ENCODE results near the gene PTTG1IP.

PTTG1IP gene

DNA sequence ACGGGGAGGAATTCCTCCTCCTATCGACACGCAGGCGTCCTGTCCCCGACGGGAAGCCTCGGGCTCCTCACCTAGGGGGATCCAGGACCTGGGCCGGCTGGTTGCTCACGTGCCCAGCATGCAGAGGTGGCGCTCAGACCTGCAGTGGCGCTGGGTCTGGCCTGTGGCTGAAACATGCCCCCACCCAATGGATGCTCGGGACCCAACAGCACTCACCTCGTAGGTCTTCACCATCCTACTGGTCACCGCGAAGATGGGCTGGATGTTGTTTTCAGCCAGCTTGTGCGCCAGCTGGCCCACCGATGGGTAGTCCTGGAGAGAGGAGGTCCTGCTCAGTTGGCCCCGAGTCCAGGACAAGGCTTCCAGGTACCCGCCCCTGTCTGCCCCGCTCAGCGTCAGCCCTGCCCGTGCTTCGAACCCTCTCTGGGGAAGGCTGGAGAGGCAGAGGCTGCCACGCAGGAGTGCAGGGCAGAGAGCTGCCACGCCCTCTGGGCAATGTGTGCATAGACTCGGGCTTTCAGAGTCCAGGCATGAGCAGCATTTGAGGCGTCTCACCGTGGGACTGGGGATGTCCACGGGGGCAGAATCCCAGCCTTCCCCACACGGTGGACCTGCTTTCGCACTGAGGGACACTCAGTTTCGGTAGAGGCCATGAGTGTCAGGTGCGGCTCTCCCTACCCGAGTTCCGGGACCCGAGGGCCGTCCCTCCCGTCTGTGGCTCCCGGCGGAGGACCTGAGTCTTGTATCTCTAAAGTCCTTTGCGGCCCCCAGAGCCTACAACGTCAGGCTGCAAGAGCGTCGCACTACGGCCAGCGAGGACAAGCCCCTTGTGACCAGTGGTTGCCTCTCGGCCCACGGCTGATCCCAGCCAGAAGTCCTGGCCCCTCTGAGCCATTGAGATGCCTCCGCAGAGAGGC, 25.6 kb upstream of the PTTG1IP start:
- no peak overlapping the region for H3K4me3 ChIP-seq (ENCODE audit: low read depth, low read length)
- no peak for DNase-seq (ENCODE audit: low read depth)
- TF ChIP-seq, protein P1, sequence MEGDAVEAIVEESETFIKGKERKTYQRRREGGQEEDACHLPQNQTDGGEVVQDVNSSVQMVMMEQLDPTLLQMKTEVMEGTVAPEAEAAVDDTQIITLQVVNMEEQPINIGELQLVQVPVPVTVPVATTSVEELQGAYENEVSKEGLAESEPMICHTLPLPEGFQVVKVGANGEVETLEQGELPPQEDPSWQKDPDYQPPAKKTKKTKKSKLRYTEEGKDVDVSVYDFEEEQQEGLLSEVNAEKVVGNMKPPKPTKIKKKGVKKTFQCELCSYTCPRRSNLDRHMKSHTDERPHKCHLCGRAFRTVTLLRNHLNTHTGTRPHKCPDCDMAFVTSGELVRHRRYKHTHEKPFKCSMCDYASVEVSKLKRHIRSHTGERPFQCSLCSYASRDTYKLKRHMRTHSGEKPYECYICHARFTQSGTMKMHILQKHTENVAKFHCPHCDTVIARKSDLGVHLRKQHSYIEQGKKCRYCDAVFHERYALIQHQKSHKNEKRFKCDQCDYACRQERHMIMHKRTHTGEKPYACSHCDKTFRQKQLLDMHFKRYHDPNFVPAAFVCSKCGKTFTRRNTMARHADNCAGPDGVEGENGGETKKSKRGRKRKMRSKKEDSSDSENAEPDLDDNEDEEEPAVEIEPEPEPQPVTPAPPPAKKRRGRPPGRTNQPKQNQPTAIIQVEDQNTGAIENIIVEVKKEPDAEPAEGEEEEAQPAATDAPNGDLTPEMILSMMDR (IDR thresholded peaks at IDR 0.05; ENCODE audit: low read depth, low read length, missing control alignments): no peak

GRCh38 chr21:44898011-44898488, 24.6 kb upstream of the PTTG1IP start:
- H3K4me3 ChIP-seq (ENCODE audit: low read depth, low read length): no peak overlapping the region
- TF ChIP-seq, protein P1 (IDR thresholded peaks at IDR 0.05; ENCODE audit: low read depth, low read length, missing control alignments): no peak
- DNase-seq (ENCODE audit: low read depth): no peak

DNA sequence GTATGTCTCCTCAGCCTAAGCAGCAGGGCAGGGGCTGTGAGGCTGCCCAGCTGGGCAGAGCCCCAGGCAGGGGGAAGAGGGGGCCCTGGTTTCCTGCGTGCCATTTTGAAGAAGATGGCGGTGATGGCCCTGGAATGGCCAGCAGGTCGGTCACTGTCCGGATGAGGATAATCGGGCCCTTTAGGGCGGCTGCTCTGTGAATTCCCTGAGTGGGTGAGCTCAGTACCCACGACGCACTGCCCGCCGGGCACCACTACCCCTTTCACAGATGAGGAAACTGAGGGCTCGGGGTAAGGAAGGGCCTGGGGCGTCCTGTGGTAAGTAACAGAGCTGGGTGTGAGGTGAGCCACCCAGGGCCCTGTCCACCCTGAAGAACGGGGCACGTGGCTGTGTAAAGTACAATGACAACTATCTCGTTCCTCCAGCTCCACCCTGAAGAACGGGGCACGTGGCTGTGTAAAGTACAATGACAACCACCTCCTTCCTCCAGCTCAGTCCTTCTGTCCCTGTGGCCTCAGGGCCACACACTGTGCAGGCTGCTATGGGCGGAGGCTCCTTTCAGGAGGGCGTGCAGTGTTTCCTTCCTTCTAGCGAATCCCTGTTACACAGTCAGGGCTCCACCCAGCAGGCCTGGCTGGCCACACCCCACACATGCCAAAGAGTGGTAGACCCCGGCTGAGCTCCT, 24.0 kb upstream of the PTTG1IP start:
- TF ChIP-seq, protein P1 (IDR thresholded peaks at IDR 0.05; ENCODE audit: low read depth, low read length, missing control alignments): no peak

DNA sequence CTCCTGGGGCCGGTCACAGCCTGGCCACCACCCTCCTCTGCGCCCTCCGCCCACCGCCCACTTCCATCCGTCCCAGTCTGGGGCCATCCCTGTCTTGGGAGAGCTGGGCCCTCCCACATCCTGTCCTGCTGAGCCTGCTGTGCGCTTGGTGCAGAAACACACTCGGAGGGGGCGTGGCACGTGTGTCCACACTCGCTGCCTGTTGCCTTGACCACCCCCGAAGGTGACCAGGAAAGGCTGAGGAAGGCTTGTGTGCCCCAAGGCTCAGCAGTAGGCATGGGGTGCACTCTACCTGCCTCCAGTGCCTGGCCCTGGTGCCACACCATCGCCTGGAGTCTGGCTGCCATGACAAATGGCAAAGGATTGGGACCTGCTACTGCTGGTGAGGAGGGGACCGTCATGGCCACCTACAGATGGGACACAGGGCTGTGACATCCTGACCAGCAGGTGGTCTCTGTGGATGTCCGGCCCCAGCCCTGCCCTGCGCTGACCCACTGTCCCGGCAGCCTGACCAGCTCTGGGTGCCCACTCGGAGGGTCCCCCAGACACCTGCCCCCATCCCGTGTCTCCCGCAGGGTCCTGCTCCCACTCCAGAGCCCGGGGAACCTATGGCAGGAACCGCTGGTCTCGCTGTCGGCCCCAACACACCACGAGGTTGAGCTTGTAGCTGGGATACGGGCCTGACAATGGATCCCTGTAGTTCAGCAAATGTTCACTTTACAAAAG, 23.2 kb upstream of the PTTG1IP start:
- TF ChIP-seq, protein P1 (IDR thresholded peaks at IDR 0.05; ENCODE audit: low read depth, low read length, missing control alignments): no peak
- H3K4me3 ChIP-seq (ENCODE audit: low read depth, low read length): no peak overlapping the region
- no peak for DNase-seq (ENCODE audit: low read depth)

More for the DNA sequence above, 24.0 kb upstream of the PTTG1IP start:
- H3K4me3 ChIP-seq (ENCODE audit: low read depth, low read length): no peak overlapping the region
- no peak for DNase-seq (ENCODE audit: low read depth)

- no peak for DNase-seq (ENCODE audit: low read depth)
- no peak overlapping the region for H3K4me3 ChIP-seq (ENCODE audit: low read depth, low read length)
- TF ChIP-seq, protein P1 (IDR thresholded peaks at IDR 0.05; ENCODE audit: low read depth, low read length, missing control alignments): no peak
Observed at GRCh38 chr21:44895859-44896258, 22.4 kb upstream of the PTTG1IP start.

DNA sequence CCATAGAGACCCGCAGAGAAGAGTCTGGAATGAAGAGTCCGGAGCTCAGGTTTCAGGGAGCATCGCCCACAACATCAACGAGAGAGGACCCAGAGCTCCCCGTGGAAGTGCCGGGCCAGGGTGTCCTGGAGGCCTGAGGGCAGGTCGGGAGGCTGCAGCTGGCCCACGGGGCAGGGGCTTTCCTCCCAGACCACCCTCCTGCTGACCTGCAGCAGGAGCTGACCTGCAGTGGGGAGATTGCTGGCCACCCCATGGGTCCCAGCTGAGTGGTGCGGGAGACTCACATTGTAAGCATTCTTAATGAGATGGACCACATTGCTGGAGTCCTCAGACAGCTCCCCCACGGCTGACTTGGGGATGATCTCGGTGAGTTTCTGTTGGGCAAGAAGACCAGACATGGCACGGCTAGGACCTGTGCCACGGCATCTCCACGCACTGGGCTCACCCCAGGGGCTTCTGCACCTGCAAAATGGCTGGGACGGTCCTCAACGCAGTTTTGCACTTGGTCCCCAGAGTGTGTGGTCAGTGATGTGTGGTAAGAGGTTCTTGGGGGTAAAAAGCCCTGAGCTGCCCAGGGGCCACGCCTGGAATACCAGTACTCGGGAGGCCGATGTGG, 21.3 kb upstream of the PTTG1IP start:
- H3K4me3 ChIP-seq (ENCODE audit: low read depth, low read length): no peak overlapping the region
- TF ChIP-seq, protein P1 (IDR thresholded peaks at IDR 0.05; ENCODE audit: low read depth, low read length, missing control alignments): no peak
- no peak for DNase-seq (ENCODE audit: low read depth)

All from GM12864 (cell line).